ENCODE measurements around the gene PRTG. TPM values are rescaled to one million over a fixed set of nuclear protein-coding genes. Genes with fewer than 3 reads are reported as not detected.

Gene PRTG
- total RNA-seq, 1 donor: 4.7 TPM

DNA sequence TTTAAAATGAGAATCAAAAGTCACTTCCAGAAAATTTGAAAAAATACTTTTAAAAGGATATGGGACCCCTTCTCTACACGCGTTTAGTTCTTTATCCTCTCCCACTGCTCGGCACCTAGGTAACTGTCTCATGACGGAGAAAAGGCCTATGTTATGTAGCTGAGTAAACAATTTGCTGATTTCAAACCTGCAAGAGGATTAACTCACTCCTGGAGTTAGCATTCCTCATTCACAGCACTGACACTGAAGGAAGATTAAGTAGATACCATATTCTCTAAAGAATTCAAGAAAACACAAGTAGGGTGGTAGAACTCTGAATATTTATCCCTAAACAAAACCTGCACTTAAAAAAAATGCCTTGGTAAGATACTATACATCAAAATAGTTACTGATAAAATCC lies 124.6 kb downstream of the PRTG start:
- H3K9me3 ChIP-seq (ENCODE audit: low read depth, low read length): no peaks in the 10 kb centered on the region
- no peak overlapping the region for H3K4me2 ChIP-seq (ENCODE audit: insufficient read depth, low read length)
- H2AFZ ChIP-seq (ENCODE audit: low read length): no peak overlapping the region
- no peaks in the 10 kb centered on the region for H3K4me1 ChIP-seq (ENCODE audit: insufficient read depth, low read length)
- TF ChIP-seq, protein P1, sequence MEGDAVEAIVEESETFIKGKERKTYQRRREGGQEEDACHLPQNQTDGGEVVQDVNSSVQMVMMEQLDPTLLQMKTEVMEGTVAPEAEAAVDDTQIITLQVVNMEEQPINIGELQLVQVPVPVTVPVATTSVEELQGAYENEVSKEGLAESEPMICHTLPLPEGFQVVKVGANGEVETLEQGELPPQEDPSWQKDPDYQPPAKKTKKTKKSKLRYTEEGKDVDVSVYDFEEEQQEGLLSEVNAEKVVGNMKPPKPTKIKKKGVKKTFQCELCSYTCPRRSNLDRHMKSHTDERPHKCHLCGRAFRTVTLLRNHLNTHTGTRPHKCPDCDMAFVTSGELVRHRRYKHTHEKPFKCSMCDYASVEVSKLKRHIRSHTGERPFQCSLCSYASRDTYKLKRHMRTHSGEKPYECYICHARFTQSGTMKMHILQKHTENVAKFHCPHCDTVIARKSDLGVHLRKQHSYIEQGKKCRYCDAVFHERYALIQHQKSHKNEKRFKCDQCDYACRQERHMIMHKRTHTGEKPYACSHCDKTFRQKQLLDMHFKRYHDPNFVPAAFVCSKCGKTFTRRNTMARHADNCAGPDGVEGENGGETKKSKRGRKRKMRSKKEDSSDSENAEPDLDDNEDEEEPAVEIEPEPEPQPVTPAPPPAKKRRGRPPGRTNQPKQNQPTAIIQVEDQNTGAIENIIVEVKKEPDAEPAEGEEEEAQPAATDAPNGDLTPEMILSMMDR (IDR thresholded peaks at IDR 0.05; ENCODE audit: extremely low read depth, low read depth, low read length): no peak
- no peaks in the 10 kb centered on the region for H3K27me3 ChIP-seq (ENCODE audit: insufficient read depth, low read length)
- H3K27ac ChIP-seq (ENCODE audit: low read depth, low read length): no peak overlapping the region
- no peak for DNase-seq (ENCODE audit: insufficient read length, low spot score, missing footprints)
- no peak overlapping the region for H3K4me3 ChIP-seq (ENCODE audit: insufficient read depth, low read length)
- no peaks in the 10 kb centered on the region for H3K79me2 ChIP-seq (ENCODE audit: insufficient read depth, low read length)
- H3K36me3 ChIP-seq (ENCODE audit: insufficient read depth, low read length): no peaks in the 10 kb centered on the region
- no peaks in the 10 kb centered on the region for H4K20me1 ChIP-seq (ENCODE audit: insufficient read depth, low read length)

DNA sequence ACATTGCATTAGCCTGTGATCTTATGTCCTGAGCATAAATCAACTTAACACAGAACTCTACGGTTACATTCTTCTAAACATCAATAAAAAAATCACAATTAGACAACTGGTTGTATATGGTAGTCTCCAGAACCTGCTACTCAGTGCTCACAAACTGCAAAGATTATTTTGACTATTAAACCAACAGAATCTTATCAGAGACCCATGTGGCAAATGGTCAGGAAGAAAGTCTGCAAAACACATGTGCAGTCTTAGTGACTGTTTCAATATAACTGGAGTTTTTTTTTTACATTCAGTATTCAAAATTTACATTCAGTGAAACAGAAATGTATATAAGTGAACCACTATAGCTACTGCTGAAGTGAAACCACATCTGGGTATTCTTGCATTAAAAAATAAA lies 127.5 kb downstream of the PRTG start:
- no peak overlapping the region for H3K27ac ChIP-seq (ENCODE audit: low read depth, low read length)

DNA sequence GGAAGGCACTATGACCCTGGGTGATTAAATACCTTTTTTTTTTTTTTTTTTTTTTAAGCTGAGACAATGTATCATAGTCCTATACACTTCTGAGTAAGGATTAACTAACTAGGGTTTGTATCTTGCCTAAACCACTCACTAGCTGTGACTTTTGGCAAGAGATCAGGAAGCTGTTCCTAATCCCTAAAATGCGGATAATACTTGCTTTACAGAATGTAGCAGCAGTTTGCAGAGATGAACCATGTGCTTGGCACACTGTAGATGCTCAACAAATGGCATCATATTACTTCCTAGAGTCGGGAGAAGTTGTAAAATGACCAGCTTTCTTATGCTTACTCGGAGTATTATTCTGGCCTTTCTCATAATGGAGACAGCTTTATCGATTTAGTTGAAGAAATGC lies 129.2 kb downstream of the PRTG start:
- TF ChIP-seq, protein P1 (IDR thresholded peaks at IDR 0.05; ENCODE audit: extremely low read depth, low read depth, low read length): no peak
- Histone ChIP-seq H2AFZ (ENCODE audit: low read length) (no peak overlapping the region), H3K4me2 (ENCODE audit: insufficient read depth, low read length) (no peak overlapping the region), H3K27me3 (ENCODE audit: insufficient read depth, low read length) (no peaks in the 10 kb centered on the region), H4K20me1 (ENCODE audit: insufficient read depth, low read length) (no peaks in the 10 kb centered on the region), H3K4me1 (ENCODE audit: insufficient read depth, low read length) (no peaks in the 10 kb centered on the region), H3K36me3 (ENCODE audit: insufficient read depth, low read length) (no peaks in the 10 kb centered on the region), H3K9me3 (ENCODE audit: low read depth, low read length) (no peaks in the 10 kb centered on the region), H3K4me3 (ENCODE audit: insufficient read depth, low read length) (no peak overlapping the region), H3K27ac (ENCODE audit: low read depth, low read length) (no peak overlapping the region), H3K79me2 (ENCODE audit: insufficient read depth, low read length) (no peaks in the 10 kb centered on the region)
- DNase-seq (ENCODE audit: insufficient read length, low spot score, missing footprints): no peak

More for the DNA sequence above, 127.5 kb downstream of the PRTG start:
- H3K4me3 ChIP-seq (ENCODE audit: insufficient read depth, low read length): no peak overlapping the region
- no peaks in the 10 kb centered on the region for H4K20me1 ChIP-seq (ENCODE audit: insufficient read depth, low read length)
- H3K36me3 ChIP-seq (ENCODE audit: insufficient read depth, low read length): no peaks in the 10 kb centered on the region
- no peak overlapping the region for H2AFZ ChIP-seq (ENCODE audit: low read length)
- TF ChIP-seq, protein P1 (IDR thresholded peaks at IDR 0.05; ENCODE audit: extremely low read depth, low read depth, low read length): no peak
- no peaks in the 10 kb centered on the region for H3K79me2 ChIP-seq (ENCODE audit: insufficient read depth, low read length)
- H3K27me3 ChIP-seq (ENCODE audit: insufficient read depth, low read length): no peaks in the 10 kb centered on the region
- H3K9me3 ChIP-seq (ENCODE audit: low read depth, low read length): no peaks in the 10 kb centered on the region
- DNase-seq (ENCODE audit: insufficient read length, low spot score, missing footprints): no peak
- no peaks in the 10 kb centered on the region for H3K4me1 ChIP-seq (ENCODE audit: insufficient read depth, low read length)
- no peak overlapping the region for H3K4me2 ChIP-seq (ENCODE audit: insufficient read depth, low read length)

DNA sequence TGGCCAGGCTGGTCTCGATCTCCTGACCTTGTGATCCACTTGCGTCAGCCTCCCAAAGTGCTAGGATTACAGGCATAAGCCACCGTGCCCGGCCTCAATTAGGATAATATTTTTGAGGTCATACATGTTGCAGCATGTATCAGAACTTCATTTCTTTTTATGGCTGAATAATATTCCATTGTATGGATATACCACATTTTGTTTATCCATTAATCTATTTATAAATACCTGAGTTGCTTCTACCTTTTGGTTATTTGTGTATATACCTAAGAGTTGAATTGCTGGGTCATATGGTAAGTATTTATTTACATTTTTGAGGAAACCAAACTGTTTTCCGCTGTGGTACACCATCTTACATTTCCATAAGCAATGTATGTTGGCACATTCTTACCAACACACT lies 136.7 kb downstream of the PRTG start:
- no peaks in the 10 kb centered on the region for H3K79me2 ChIP-seq (ENCODE audit: insufficient read depth, low read length)
- no peaks in the 10 kb centered on the region for H3K9me3 ChIP-seq (ENCODE audit: low read depth, low read length)
- no peak overlapping the region for H3K27ac ChIP-seq (ENCODE audit: low read depth, low read length)
- no peak overlapping the region for H3K4me3 ChIP-seq (ENCODE audit: insufficient read depth, low read length)
- H3K4me1 ChIP-seq (ENCODE audit: insufficient read depth, low read length): no peaks in the 10 kb centered on the region
- no peak overlapping the region for H2AFZ ChIP-seq (ENCODE audit: low read length)
- no peaks in the 10 kb centered on the region for H3K27me3 ChIP-seq (ENCODE audit: insufficient read depth, low read length)
- H3K36me3 ChIP-seq (ENCODE audit: insufficient read depth, low read length): no peaks in the 10 kb centered on the region
- DNase-seq (ENCODE audit: insufficient read length, low spot score, missing footprints): no peak
- H3K4me2 ChIP-seq (ENCODE audit: insufficient read depth, low read length): no peak overlapping the region
- no peaks in the 10 kb centered on the region for H4K20me1 ChIP-seq (ENCODE audit: insufficient read depth, low read length)
- TF ChIP-seq, protein P1 (IDR thresholded peaks at IDR 0.05; ENCODE audit: extremely low read depth, low read depth, low read length): no peak
